Esophagus muscularis mucosa (tissue), 3 donors: ENCODE results near the gene LAMA1.

ENCODE experiments used
- POLR2A ChIP-seq: fragments of 450-650 bp; IDR thresholded peaks from one replicate; pipeline ENCODE4 v1.6.1; 2017; ENCODE audit warnings: antibody characterized with exemption, moderate library complexity, mild to moderate bottlenecking, low read depth
- TF ChIP-seq, protein P1 (sequence below), 3 experiments: fragments of 200-600 bp in 2 of 3; fragments of 450-650 bp in 1 of 3; sonication (generic) in 2 of 3; IDR thresholded peaks; one replicate each; pipeline ENCODE4 v1.5.1; 2017 to 2019; ENCODE audit warnings: antibody characterized with exemption in 3 of 3, mild to moderate bottlenecking in 2 of 3, moderate library complexity in 1 of 3

- TF ChIP-seq POLR2A: no peak
- TF ChIP-seq, protein P1, sequence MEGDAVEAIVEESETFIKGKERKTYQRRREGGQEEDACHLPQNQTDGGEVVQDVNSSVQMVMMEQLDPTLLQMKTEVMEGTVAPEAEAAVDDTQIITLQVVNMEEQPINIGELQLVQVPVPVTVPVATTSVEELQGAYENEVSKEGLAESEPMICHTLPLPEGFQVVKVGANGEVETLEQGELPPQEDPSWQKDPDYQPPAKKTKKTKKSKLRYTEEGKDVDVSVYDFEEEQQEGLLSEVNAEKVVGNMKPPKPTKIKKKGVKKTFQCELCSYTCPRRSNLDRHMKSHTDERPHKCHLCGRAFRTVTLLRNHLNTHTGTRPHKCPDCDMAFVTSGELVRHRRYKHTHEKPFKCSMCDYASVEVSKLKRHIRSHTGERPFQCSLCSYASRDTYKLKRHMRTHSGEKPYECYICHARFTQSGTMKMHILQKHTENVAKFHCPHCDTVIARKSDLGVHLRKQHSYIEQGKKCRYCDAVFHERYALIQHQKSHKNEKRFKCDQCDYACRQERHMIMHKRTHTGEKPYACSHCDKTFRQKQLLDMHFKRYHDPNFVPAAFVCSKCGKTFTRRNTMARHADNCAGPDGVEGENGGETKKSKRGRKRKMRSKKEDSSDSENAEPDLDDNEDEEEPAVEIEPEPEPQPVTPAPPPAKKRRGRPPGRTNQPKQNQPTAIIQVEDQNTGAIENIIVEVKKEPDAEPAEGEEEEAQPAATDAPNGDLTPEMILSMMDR (IDR thresholded peaks at IDR 0.05): no peak
Measured at GRCh38 chr18:7164323-7165004, 46.9 kb upstream of the LAMA1 start.
